Endothelial cell of umbilical vein (primary cell): ENCODE measurements around the gene GRM4. TPM values are rescaled to one million over a fixed set of nuclear protein-coding genes. Genes with fewer than 3 reads are reported as not detected.

ENCODE experiments used
- BruUV-seq: library from RNA; stranded (reverse); fragments of 400-500 nt; replicated peaks from 2 replicates; lab custom pipeline; 2021; lab: Mats Ljungman, UMichigan
- CTCF ChIA-PET: fragments of 300-600, 350-600 bp; sonication (Branson Sonifier 250); formaldehyde crosslinking; loops from one replicate; lab custom pipeline; 2021; ENCODE audit warnings: antibody characterized with exemption, inconsistent platforms; lab: Charles Lee
- POLR2A ChIA-PET: fragments of 300-600, 350-600 bp; sonication (Branson Sonifier 250); formaldehyde crosslinking; loops from one replicate; lab custom pipeline; 2021; ENCODE audit warnings: antibody characterized with exemption, inconsistent platforms; lab: Charles Lee
- DNase-seq: peaks from one replicate; pipeline ENCODE4 v3.0.0-alpha.2; 2011; ENCODE audit warnings: low read depth, low spot score
- FAIRE-seq: peaks from 2 replicates; lab custom pipeline; 2011; peaks lifted over from hg19 to GRCh38; lab: Jason Lieb, UNC
- H2AFZ ChIP-seq: 2 replicates; pipeline ENCODE4 v1.6.0; 2012; ENCODE audit warnings: low read depth, low read length, control low read depth, inconsistent platforms
- H3K27ac ChIP-seq: 2 replicates; pipeline ENCODE4 v1.5.1; 2011; ENCODE audit warnings: low read depth, mild to moderate bottlenecking, control low read depth, low read length, moderate library complexity; ENCODE audit not compliant: insufficient read depth
- H3K27me3 ChIP-seq, 2 experiments: 2 replicates each; pipeline versions ENCODE4 v1.6.0 to v1.6.1; 2011; ENCODE audit warnings: low read length in 2 of 2, mixed read lengths in 1 of 2; ENCODE audit not compliant: control insufficient read depth in 2 of 2, insufficient read depth in 2 of 2
- H3K36me3 ChIP-seq, 2 experiments: 2 replicates in 1 of 2; 3 replicates in 1 of 2; pipeline ENCODE4 v1.5.1; 2011; ENCODE audit warnings: low read length in 2 of 2, mild to moderate bottlenecking in 1 of 2, moderate library complexity in 1 of 2; ENCODE audit not compliant: control insufficient read depth in 2 of 2, insufficient read depth in 2 of 2; ENCODE audit errors: extremely low read depth in 1 of 2
- H3K4me1 ChIP-seq: 3 replicates; pipeline ENCODE4 v1.5.1; 2011; ENCODE audit warnings: mild to moderate bottlenecking, low read length; ENCODE audit not compliant: control insufficient read depth, insufficient read depth; ENCODE audit errors: extremely low read depth
- H3K4me2 ChIP-seq: 2 replicates; pipeline ENCODE4 v1.6.1; 2011; ENCODE audit warnings: low read length, control low read depth, mixed read lengths; ENCODE audit not compliant: insufficient read depth
- H3K4me3 ChIP-seq, 3 experiments: fragments of 200-600 bp in 1 of 3; sonication (generic), shearing (Covaris generic) in 1 of 3; replicated peaks in 1 of 3; 2 replicates each; pipeline ENCODE4 v1.5.1; 2011 to 2016; ENCODE audit warnings: control low read depth in 3 of 3, low read length in 3 of 3, mild to moderate bottlenecking in 2 of 3, inconsistent platforms in 1 of 3, low read depth in 1 of 3, moderate library complexity in 1 of 3; ENCODE audit not compliant: insufficient read depth in 1 of 3
- H3K79me2 ChIP-seq: 2 replicates; pipeline ENCODE4 v1.6.0; 2012; ENCODE audit warnings: low read length, inconsistent platforms; ENCODE audit not compliant: control insufficient read depth, insufficient read depth
- H3K9ac ChIP-seq: replicated peaks from 2 replicates; pipeline ENCODE3; 2011; ENCODE audit warnings: low read length, control low read depth; ENCODE audit not compliant: insufficient read depth; ENCODE audit errors: extremely low read depth
- H3K9me1 ChIP-seq: replicated peaks from 3 replicates; pipeline ENCODE4 v1.6.0; 2011; ENCODE audit warnings: mild to moderate bottlenecking, low read length; ENCODE audit not compliant: control insufficient read depth, insufficient read depth; ENCODE audit errors: extremely low read depth
- H3K9me3 ChIP-seq: replicated peaks from 2 replicates; pipeline ENCODE4 v1.5.1; 2012; ENCODE audit warnings: low read length, inconsistent platforms; ENCODE audit not compliant: control insufficient read depth, insufficient read depth
- H4K20me1 ChIP-seq: replicated peaks from 2 replicates; pipeline ENCODE3; 2011; ENCODE audit warnings: mild to moderate bottlenecking, low read length; ENCODE audit not compliant: control insufficient read depth, insufficient read depth; ENCODE audit errors: extremely low read depth
- EZH2 ChIP-seq: IDR thresholded peaks from 2 replicates; pipeline ENCODE4 v1.6.1; 2012; ENCODE audit warnings: borderline replicate concordance, low read depth, mild to moderate bottlenecking, moderate library complexity, low read length, inconsistent platforms; ENCODE audit not compliant: severe bottlenecking
- FOS ChIP-seq: IDR thresholded peaks from 2 replicates; pipeline ENCODE4 v1.6.1; 2011; ENCODE audit warnings: mild to moderate bottlenecking, low read length, moderate library complexity, borderline replicate concordance; ENCODE audit not compliant: insufficient read depth
- GATA2 ChIP-seq: IDR thresholded peaks from 2 replicates; pipeline ENCODE4 v1.7.0; 2011; ENCODE audit warnings: low read depth, mild to moderate bottlenecking, moderate library complexity, mixed read lengths, low read length; ENCODE audit not compliant: insufficient read length, insufficient read depth
- JUN ChIP-seq: IDR thresholded peaks from 2 replicates; pipeline ENCODE4 v1.6.1; 2011; ENCODE audit warnings: borderline replicate concordance, low read depth; ENCODE audit not compliant: insufficient read length, insufficient read depth
- MAX ChIP-seq: IDR thresholded peaks from 2 replicates; pipeline ENCODE4 v1.6.1; 2011; ENCODE audit not compliant: insufficient read depth, insufficient read length
- MYC ChIP-seq: IDR thresholded peaks from one replicate; pipeline ENCODE4 v1.6.1; 2011; ENCODE audit warnings: mild to moderate bottlenecking, low read depth, low read length
- POLR2A ChIP-seq: IDR thresholded peaks from 2 replicates; pipeline ENCODE4 v1.6.1; 2012; ENCODE audit warnings: low read depth, mild to moderate bottlenecking, control low read depth, low read length
- POLR2AphosphoS5 ChIP-seq: IDR thresholded peaks from 2 replicates; pipeline ENCODE4 v1.6.1; 2012; ENCODE audit warnings: low read depth, mild to moderate bottlenecking, control low read depth, low read length, moderate library complexity; ENCODE audit not compliant: insufficient read depth
- dilution Hi-C: fragments of 300-500 bp; cut with MboI; formaldehyde crosslinking; loops from one replicate; pipeline ENCODE4 v1.15.0; 2019; ENCODE audit warnings: low sequenced_read_pairs; ENCODE audit not compliant: extremely low pct_ligation_motif_present
- intact Hi-C: fragments of 100-400 bp; cut with micrococcal nuclease; formaldehyde crosslinking; loops from one replicate; pipeline ENCODE4 v1.10.0; 2022
- polyA plus RNA-seq, 4 experiments: library from polyadenylated mRNA; depleted of rRNA in 3 of 4; stranded (reverse) in 3 of 4; unstranded in 1 of 4; fragments of >200 nt; gene quantifications; 2 replicates each; pipeline versions ENCODE4 v1.2.1 to v1.2.3, GENCODE V29; 2011 to 2012; ENCODE audit warnings: missing spikeins in 1 of 4
- total RNA-seq: library from RNA; stranded (reverse); gene quantifications from 2 replicates; pipeline ENCODE4 v1.2.3, GENCODE V29; 2021
- TF ChIP-seq, protein P1 (sequence below), 2 donors: IDR thresholded peaks; 1 replicate in 1 of 2; 2 replicates in 1 of 2; pipeline ENCODE4 v1.5.1; 2011; ENCODE audit warnings: low read length in 2 of 2, mild to moderate bottlenecking in 2 of 2, moderate library complexity in 2 of 2, control low read depth in 1 of 2, inconsistent platforms in 1 of 2, low read depth in 1 of 2; ENCODE audit not compliant: insufficient read depth in 1 of 2; ENCODE audit errors: extremely low read depth in 1 of 2

Gene GRM4
- total and polyA plus RNA-seq, 2 donors (not counting 3 experiments of a cell fraction or from before 2014, with no cell fraction given): 0.03 TPM; not detected in 1

DNA sequence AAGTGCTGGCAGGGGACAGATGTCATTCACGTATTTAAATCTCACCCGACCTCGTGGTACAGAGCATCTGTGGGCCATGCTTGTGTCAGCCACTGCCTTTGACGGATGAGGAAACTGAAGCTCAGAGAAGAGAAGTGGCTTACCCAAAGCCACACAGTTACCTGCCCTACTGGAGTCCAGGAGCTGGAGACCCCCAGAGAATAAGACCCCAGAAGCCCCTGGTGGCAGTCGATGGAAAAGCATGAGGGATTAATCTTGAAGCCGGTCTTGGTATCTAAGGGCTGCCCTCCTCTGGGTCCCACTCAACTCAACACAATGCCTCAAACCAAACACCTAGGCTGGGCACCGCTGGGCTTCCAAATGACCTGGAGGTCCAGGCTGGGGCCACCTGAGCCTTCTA, 83.1 kb downstream of the GRM4 start:
- DNase-seq: no peak
- no peak overlapping the region for H3K27ac ChIP-seq
- dilution Hi-C loops: no loop called here
- FAIRE-seq: no peak
- no peaks in the 10 kb centered on the region for H3K4me1 ChIP-seq
- no peak overlapping the region for H3K4me3 ChIP-seq
- H3K9me3 ChIP-seq: no peaks in the 10 kb centered on the region
- H2AFZ ChIP-seq: no peak overlapping the region
- intact Hi-C loops: no loop called here
- BruUV-seq: no TSS peak
- H4K20me1 ChIP-seq: no peaks in the 10 kb centered on the region
- no peaks in the 10 kb centered on the region for H3K36me3 ChIP-seq
- TF ChIP-seq POLR2A: no peak
- TF ChIP-seq, protein P1, sequence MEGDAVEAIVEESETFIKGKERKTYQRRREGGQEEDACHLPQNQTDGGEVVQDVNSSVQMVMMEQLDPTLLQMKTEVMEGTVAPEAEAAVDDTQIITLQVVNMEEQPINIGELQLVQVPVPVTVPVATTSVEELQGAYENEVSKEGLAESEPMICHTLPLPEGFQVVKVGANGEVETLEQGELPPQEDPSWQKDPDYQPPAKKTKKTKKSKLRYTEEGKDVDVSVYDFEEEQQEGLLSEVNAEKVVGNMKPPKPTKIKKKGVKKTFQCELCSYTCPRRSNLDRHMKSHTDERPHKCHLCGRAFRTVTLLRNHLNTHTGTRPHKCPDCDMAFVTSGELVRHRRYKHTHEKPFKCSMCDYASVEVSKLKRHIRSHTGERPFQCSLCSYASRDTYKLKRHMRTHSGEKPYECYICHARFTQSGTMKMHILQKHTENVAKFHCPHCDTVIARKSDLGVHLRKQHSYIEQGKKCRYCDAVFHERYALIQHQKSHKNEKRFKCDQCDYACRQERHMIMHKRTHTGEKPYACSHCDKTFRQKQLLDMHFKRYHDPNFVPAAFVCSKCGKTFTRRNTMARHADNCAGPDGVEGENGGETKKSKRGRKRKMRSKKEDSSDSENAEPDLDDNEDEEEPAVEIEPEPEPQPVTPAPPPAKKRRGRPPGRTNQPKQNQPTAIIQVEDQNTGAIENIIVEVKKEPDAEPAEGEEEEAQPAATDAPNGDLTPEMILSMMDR (IDR thresholded peaks at IDR 0.05; ENCODE audit: extremely low read depth in 1 of 2, insufficient read depth in 1 of 2, low read depth in 1 of 2, low read length in 2 of 2): peak; percentile 4 to 8
- POLR2A ChIA-PET: no interaction called here
- H3K4me2 ChIP-seq: no peak overlapping the region
- no peaks in the 10 kb centered on the region for H3K79me2 ChIP-seq
- H3K9ac ChIP-seq: no peak overlapping the region
- CTCF ChIA-PET: interaction anchor here (2.1 kb wide), 1 partner anchor 8 kb away, joined by 16 read pairs; no protein-coding TSS in a partner anchor
- no peaks in the 10 kb centered on the region for H3K9me1 ChIP-seq
- H3K27me3 ChIP-seq: no peaks in the 10 kb centered on the region

GRCh38 chr6:34062156-34062555, 83.7 kb downstream of the GRM4 start:
- ChIA-PET CTCF (no interaction called here), POLR2A (no interaction called here)
- dilution Hi-C loops (no loop called here), intact Hi-C loops (no loop called here)
- no peaks in the 10 kb centered on the region for H3K9me1 ChIP-seq
- BruUV-seq: no TSS peak
- H3K9me3 ChIP-seq: no peaks in the 10 kb centered on the region
- no peaks in the 10 kb centered on the region for H3K27me3 ChIP-seq
- no peaks in the 10 kb centered on the region for H4K20me1 ChIP-seq
- no peaks in the 10 kb centered on the region for H3K79me2 ChIP-seq
- TF ChIP-seq POLR2AphosphoS5 (no peak), EZH2 (no peak), MAX (no peak), FOS (no peak), JUN (no peak), GATA2 (no peak), MYC (no peak), POLR2A (no peak)
- TF ChIP-seq, protein P1 (IDR thresholded peaks at IDR 0.05; ENCODE audit: extremely low read depth in 1 of 2, insufficient read depth in 1 of 2, low read depth in 1 of 2, low read length in 2 of 2): no peak
- FAIRE-seq (no peak), DNase-seq (no peak)
- H2AFZ ChIP-seq: no peak overlapping the region
- no peak overlapping the region for H3K27ac ChIP-seq
- H3K36me3 ChIP-seq: no peaks in the 10 kb centered on the region
- no peak overlapping the region for H3K4me3 ChIP-seq
- H3K4me1 ChIP-seq: no peaks in the 10 kb centered on the region
- no peak overlapping the region for H3K9ac ChIP-seq
- H3K4me2 ChIP-seq: no peak overlapping the region
